ENCODE results near the gene FUBP1. TPM values are rescaled to one million over a fixed set of nuclear protein-coding genes. Genes with fewer than 3 reads are reported as not detected.

Gene FUBP1
- total and polyA plus RNA-seq, 2 of the 13 experiments (the other 11 are each of a cell fraction or from before 2014, with no cell fraction given): 98.1 to 166 TPM

- TF ChIP-seq SNAPC4 (CRISPR knock-in tag; IDR thresholded peaks at IDR 0.05): peak; percentile 94
- no peak for TF ChIP-seq ARID5B (CRISPR knock-in tag; IDR thresholded peaks at IDR 0.05)
- no peak for TF ChIP-seq E2F2 (CRISPR knock-in tag; IDR thresholded peaks at IDR 0.05; ENCODE audit: borderline replicate concordance)
- TF ChIP-seq NR2C2 (CRISPR knock-in tag; IDR thresholded peaks at IDR 0.05; ENCODE audit: borderline replicate concordance): no peak
- TF ChIP-seq ZNF451 (CRISPR knock-in tag; IDR thresholded peaks at IDR 0.05): 0 out of 2 replicates have a peak, but pooled peaks have one; percentile 43
- no peak; the same call in 1 of the 2 replicates for TF ChIP-seq E2F5 (CRISPR knock-in tag; conservative IDR thresholded peaks at IDR 0.05)
- no peak for TF ChIP-seq SUZ12 (IDR thresholded peaks at IDR 0.05; ENCODE audit: low read depth, low read length)
- TF ChIP-seq ZNF547 (CRISPR knock-in tag; IDR thresholded peaks at IDR 0.05): no peak
- peak; percentile 83 for TF ChIP-seq SALL1 (CRISPR knock-in tag; IDR thresholded peaks at IDR 0.05)
- no peak for TF ChIP-seq ZNF484 (CRISPR knock-in tag; IDR thresholded peaks at IDR 0.05; ENCODE audit: borderline replicate concordance, low read depth)
- no peak for TF ChIP-seq MBNL3 (CRISPR knock-in tag; conservative IDR thresholded peaks at IDR 0.05)
- TF ChIP-seq NFKBIZ (CRISPR knock-in tag; IDR thresholded peaks at IDR 0.05): no peak
- TF ChIP-seq SOX13 (IDR thresholded peaks at IDR 0.05): no peak
- TF ChIP-seq SOX13 (CRISPR knock-in tag; conservative IDR thresholded peaks at IDR 0.05 in 1 of 2, IDR thresholded peaks at IDR 0.05 in 1 of 2): no peak; a peak in 1 of 4 replicates
- no peak for TF ChIP-seq WIZ (CRISPR knock-in tag; IDR thresholded peaks at IDR 0.05)
- peak; percentile 59; the same call in 1 of the 2 replicates for TF ChIP-seq IKZF5 (CRISPR knock-in tag; IDR thresholded peaks at IDR 0.05)
These were observed at the start of gene FUBP1 (continued) for GRCh38 chr1:77978969-77979876.
